Measurements from ENCODE around the gene PIGS.

The PIGS gene

DNA sequence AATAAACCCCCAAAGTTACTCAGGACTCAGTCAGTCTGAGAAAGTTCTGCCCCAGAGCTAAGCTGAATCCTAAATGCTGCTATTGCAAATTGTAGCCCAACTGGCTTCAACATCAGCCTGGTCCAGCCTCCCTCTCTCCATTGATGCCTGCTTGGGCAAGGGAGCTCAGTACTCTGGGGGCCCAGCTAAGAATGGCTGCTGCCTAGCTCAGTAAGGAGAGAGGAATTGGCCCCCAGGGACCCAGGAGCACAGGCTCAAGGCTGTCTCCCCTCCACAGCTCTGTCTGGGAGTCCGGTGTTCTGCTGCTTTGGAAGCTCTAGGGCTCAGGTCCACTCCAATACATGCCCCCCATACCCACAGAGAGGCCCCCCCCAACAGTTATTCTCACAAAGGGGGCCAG, 20.5 kb downstream of the PIGS start:
- CTCF ChIA-PET: interaction anchor here (0.7 to 8.9 kb wide), 10 partner anchors 13 to 170 kb away, joined by 3 to 107 read pairs (median 4); partner anchors contain the start of gene PIGS

DNA sequence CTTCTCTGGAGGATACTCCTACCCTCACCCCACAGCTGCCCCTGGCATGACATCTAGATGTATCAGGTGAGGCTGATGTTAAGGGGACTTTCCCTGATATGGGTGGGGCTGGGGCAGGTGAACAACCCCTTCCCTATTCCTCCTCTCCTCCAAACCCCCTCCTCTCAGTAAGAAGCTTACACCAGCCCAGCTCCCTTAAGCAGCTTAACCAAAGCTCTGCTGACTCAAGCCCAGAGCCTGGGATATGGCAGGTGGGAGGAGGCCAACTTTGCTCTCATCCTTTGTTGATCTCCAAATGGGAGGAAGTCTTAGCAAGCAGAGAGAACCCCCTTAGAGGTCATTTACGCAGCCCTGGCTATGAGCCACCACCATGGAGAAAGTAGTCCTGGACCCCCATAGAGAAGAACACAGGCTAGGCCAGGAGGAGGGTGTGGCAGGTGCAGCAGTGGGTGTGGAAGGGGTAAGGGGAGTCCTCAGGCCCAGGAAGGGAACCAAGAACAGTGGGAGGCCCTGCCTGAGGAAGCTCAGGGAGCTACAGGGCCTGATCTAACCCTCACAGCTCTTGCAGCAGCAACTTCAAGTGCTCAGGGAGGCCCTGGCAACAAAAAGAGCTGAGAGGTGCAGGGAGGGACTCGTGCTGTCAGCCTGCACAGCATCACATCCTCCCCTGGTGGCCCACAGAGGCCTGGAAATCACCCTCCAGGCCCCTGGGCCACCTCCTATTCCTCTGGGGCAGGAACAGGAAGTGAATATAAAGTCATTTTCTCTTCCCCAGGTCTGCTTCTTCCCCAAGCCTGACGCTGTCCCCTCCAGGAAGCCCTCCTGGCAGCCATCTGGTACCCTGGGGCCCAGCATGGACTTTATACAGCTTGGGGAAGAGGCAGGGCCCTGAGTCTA, 21.8 kb downstream of the PIGS start:
- H3K4me3 ChIP-seq (ENCODE audit: low read depth, low read length): no peak overlapping the region
- POLR2A ChIA-PET: no interaction called here
- TF ChIP-seq, protein P1, sequence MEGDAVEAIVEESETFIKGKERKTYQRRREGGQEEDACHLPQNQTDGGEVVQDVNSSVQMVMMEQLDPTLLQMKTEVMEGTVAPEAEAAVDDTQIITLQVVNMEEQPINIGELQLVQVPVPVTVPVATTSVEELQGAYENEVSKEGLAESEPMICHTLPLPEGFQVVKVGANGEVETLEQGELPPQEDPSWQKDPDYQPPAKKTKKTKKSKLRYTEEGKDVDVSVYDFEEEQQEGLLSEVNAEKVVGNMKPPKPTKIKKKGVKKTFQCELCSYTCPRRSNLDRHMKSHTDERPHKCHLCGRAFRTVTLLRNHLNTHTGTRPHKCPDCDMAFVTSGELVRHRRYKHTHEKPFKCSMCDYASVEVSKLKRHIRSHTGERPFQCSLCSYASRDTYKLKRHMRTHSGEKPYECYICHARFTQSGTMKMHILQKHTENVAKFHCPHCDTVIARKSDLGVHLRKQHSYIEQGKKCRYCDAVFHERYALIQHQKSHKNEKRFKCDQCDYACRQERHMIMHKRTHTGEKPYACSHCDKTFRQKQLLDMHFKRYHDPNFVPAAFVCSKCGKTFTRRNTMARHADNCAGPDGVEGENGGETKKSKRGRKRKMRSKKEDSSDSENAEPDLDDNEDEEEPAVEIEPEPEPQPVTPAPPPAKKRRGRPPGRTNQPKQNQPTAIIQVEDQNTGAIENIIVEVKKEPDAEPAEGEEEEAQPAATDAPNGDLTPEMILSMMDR (IDR thresholded peaks at IDR 0.05; ENCODE audit: insufficient read depth, low read length, missing control alignments): no peak
- no peak for DNase-seq (ENCODE audit: low read depth, low spot score)
- CTCF ChIA-PET: interaction anchor here (0.6 to 8.9 kb wide), 7 partner anchors 9 to 55 kb away, joined by 3 to 107 read pairs (median 33); partner anchors contain the start of gene PIGS

More for the DNA sequence above, 20.5 kb downstream of the PIGS start:
- POLR2A ChIA-PET: interaction anchor here (1.9 kb wide), 1 partner anchor 21 kb away, joined by 6 read pairs; the partner anchor contains the start of gene PIGS
- H3K4me3 ChIP-seq (ENCODE audit: low read depth, low read length): no peak overlapping the region
- TF ChIP-seq, protein P1 (IDR thresholded peaks at IDR 0.05; ENCODE audit: insufficient read depth, low read length, missing control alignments): no peak
- DNase-seq (ENCODE audit: low read depth, low spot score): no peak

DNA sequence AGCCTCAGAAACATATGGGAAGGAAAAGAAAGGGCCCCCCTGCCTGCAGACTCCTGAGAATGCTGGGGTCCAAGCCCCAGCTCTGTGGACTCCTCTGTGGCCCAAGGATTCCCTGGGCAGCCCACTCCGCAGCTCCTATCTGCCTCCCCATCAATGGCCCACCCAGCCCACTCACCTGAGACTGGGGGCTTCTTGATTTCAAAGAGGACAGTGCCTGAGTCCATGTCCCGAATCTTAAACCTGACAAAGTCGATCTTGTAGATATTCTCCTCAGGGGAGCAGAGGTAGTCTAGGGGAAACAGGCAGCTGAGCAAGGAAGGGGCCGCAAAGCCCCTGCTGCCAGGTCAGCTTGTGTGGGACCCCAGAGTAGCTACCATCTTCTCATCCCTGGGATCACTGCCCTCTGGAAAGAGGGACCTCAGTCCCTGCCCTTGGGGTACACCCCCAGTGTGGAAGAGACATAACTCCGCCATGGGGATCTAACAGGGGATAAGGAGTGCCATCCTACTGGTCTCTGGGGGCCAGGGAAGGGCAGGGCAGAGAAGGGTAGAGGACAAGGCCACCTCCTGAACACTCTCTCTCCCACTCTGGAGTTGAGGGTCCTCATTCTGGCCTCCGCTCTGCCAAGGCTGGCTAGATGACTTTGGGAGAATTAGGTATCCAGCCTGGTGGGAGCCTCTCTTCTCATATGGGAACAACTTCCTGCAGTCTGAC, 22.8 kb downstream of the PIGS start:
- TF ChIP-seq, protein P1 (IDR thresholded peaks at IDR 0.05; ENCODE audit: insufficient read depth, low read length, missing control alignments): no peak
- POLR2A ChIA-PET: no interaction called here
- no peak overlapping the region for H3K4me3 ChIP-seq (ENCODE audit: low read depth, low read length)
- DNase-seq (ENCODE audit: low read depth, low spot score): no peak
- CTCF ChIA-PET: interaction anchor here (0.6 to 8.9 kb wide), 15 partner anchors 10 to 65 kb away, joined by 3 to 107 read pairs (median 4); partner anchors contain the start of gene PIGS

DNA sequence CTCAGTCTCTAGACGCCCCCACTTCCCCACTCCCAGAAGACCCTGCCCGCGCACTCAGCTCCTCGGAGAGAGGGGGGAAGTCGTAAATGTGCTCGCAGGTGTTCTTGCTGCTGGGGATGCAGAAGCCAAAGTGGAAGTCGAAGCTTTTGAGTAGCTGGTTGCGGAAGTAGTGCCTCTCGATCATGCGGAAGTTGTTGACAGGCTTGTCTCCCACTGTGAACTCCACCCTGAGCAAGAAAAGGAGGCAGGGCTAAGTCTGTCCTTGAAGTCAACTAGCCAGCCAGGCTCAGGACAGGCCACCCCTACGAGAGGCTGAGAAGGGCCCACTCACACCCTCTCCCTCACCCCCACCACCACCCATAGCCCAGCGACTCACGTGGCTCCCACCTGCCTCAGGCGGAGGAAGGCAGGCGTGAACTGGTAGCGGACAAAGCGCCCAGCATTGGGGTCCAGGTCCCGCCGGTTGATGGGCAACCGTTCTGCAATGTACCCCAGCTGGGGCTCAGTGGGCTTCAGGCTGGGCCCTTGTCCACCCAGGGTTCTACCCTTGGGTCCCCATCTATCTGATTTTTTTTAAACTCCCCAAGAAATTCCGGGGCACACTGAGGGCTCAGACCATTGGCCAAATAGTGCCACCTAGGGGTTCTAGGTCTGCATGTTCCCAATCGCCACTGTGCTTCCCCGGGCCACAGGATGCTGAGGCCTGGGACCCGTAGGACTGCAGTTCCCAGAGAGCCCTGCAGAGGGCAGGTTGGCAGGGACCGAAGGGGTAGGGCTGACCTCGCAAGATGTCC, 23.5 kb downstream of the PIGS start:
- CTCF ChIA-PET: interaction anchor here (0.6 to 8.9 kb wide), 18 partner anchors 10 to 100 kb away, joined by 3 to 107 read pairs (median 6); partner anchors contain the start of gene PIGS
- POLR2A ChIA-PET: no interaction called here
- DNase-seq (ENCODE audit: low read depth, low spot score): no peak
- TF ChIP-seq, protein P1 (IDR thresholded peaks at IDR 0.05; ENCODE audit: insufficient read depth, low read length, missing control alignments): peak; percentile 87
- H3K4me3 ChIP-seq (ENCODE audit: low read depth, low read length): no peak overlapping the region

DNA sequence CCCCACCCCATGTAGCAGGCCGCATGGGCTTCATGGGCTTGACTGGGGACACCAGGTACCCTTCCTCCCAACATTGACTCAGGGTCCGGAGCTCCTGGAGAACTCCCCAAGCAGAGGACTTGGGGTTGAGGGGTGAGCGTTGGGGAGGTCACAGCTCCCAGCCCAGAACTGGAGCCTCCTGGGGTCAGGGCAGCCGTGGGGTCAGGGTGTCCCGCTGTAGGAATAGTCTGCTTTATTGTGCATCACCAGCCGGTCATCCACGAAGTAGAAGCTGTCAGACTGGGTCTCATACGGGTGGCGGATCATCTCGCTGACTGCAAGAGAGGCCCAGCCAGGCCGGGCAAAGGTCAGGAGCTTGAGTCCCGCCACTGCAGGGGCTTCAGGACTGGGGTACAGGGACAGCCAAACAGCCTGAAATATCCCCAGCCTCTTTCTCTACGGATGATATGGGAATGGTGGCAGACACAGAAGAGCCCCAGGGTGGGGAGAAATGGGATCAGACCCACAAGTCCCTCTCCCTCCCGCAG, 24.2 kb downstream of the PIGS start:
- CTCF ChIA-PET: interaction anchor here (1.0 to 8.9 kb wide), 13 partner anchors 10 to 99 kb away, joined by 3 to 107 read pairs (median 11); partner anchors contain the start of gene PIGS
- TF ChIP-seq, protein P1 (IDR thresholded peaks at IDR 0.05; ENCODE audit: insufficient read depth, low read length, missing control alignments): no peak
- no peak for DNase-seq (ENCODE audit: low read depth, low spot score)
- H3K4me3 ChIP-seq (ENCODE audit: low read depth, low read length): no peak overlapping the region
- POLR2A ChIA-PET: no interaction called here
